ENCODE measurements around the gene INCENP.
A peak's percentile ranks its signal among the peaks of the same experiment; 100 is the strongest.

The INCENP gene

DNA sequence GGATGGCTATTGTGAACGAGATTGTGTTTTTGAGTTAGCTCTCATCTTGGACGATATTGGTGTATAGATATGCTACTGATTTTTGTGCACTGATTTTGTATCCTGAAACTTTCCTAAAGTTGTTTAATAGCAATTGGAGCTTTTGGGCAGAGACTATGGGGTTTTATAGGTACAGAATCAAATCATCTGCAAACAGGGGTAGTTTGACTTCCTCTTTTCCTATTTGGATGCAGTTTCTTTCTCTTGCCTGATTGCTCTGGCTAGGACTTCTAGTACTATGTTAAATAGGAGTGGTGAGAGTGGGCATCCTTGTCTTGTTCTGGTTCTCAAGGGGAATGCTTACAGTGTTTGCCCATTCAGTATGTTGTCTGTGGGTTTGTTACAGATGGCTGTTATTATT, 57.3 kb downstream of the INCENP start:
- no peaks in the 10 kb centered on the region; the same call in 1 of the 2 replicates for H3K27me3 ChIP-seq (replicated peaks; ENCODE audit: insufficient read depth, low read length)
- H3K9me2 ChIP-seq (replicated peaks; ENCODE audit: insufficient read depth, low read length): no peaks in the 10 kb centered on the region
- H3K4me1 ChIP-seq (ENCODE audit: low read length): peaks cover 11% of the 10 kb centered on the region; the same call in 1 of the 2 replicates
- H3K36me3 ChIP-seq (replicated peaks; ENCODE audit: insufficient read depth, low read length): no peaks in the 10 kb centered on the region
- no peaks in the 10 kb centered on the region for H4K20me1 ChIP-seq (ENCODE audit: insufficient read depth, low read length)
- H3K79me2 ChIP-seq (ENCODE audit: low read length): no peaks in the 10 kb centered on the region
- no peak overlapping the region for H2AFZ ChIP-seq (ENCODE audit: low read length)
- no peak overlapping the region for H3K4me3 ChIP-seq (ENCODE audit: low read length)
- no peak for TF ChIP-seq EZH2 (optimal IDR thresholded peaks at IDR 0.05; ENCODE audit: low read depth, low read length)
- TF ChIP-seq, protein P1, sequence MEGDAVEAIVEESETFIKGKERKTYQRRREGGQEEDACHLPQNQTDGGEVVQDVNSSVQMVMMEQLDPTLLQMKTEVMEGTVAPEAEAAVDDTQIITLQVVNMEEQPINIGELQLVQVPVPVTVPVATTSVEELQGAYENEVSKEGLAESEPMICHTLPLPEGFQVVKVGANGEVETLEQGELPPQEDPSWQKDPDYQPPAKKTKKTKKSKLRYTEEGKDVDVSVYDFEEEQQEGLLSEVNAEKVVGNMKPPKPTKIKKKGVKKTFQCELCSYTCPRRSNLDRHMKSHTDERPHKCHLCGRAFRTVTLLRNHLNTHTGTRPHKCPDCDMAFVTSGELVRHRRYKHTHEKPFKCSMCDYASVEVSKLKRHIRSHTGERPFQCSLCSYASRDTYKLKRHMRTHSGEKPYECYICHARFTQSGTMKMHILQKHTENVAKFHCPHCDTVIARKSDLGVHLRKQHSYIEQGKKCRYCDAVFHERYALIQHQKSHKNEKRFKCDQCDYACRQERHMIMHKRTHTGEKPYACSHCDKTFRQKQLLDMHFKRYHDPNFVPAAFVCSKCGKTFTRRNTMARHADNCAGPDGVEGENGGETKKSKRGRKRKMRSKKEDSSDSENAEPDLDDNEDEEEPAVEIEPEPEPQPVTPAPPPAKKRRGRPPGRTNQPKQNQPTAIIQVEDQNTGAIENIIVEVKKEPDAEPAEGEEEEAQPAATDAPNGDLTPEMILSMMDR (IDR thresholded peaks at IDR 0.05; ENCODE audit: low read length): no peak
- no peak for TF ChIP-seq EZH2phosphoT487 (IDR thresholded peaks at IDR 0.05; ENCODE audit: low read length)
- no peaks in the 10 kb centered on the region for H3F3A ChIP-seq (ENCODE audit: insufficient read depth, low read length)
- H3K4me2 ChIP-seq (ENCODE audit: low read depth, low read length): no peak overlapping the region
- H3K9me3 ChIP-seq (replicated peaks; ENCODE audit: insufficient read depth, low read length): no peaks in the 10 kb centered on the region
- H3K27ac ChIP-seq (ENCODE audit: low read length): no peak overlapping the region
- no peak overlapping the region for H3K9ac ChIP-seq (ENCODE audit: low read length)
- DNase-seq: no peak

DNA sequence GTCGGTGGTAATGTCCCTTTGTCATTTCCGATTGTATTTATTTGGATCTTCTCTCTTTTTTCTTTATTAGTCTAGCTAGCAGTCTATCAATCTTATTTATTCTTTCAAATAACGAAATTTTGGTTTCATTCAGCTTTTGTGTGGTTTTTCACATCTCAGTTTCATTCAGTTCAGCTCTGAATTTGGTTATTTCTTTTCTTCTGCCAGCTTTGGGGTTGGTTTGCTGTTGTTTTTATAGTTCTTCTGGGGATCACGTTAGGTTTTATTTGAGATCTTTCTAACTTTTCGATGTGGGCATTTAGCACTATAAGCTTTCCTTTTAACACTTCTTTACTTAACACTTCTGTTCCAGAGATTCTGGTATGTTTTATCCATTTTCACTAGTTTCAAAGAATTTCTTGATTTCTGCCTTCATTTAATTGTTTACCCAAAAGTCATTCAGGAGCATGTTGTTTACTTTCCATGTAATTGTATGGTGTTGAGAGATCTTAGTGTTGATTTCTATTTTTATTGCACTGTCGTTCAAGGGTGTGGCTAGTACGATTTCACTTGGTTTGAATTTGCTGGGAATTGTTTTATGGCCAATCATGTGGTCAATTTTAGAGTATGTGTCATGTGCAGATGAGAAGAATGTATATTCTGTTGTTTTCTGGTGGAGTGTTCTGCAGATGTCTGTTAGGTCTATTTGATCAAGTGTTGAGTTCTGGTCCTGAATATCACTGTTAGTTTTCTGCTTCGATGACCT, 58.5 kb downstream of the INCENP start:
- H3K4me1 ChIP-seq (ENCODE audit: low read length): peaks cover 11% of the 10 kb centered on the region; the same call in 1 of the 2 replicates
- H3K79me2 ChIP-seq (ENCODE audit: low read length): no peaks in the 10 kb centered on the region
- peak; percentile 15 for DNase-seq
- no peaks in the 10 kb centered on the region; the same call in 1 of the 2 replicates for H3K27me3 ChIP-seq (replicated peaks; ENCODE audit: insufficient read depth, low read length)
- H3K4me3 ChIP-seq (ENCODE audit: low read length): no peak overlapping the region
- H3F3A ChIP-seq (ENCODE audit: insufficient read depth, low read length): no peaks in the 10 kb centered on the region
- H2AFZ ChIP-seq (ENCODE audit: low read length): no peak overlapping the region
- H3K4me2 ChIP-seq (ENCODE audit: low read depth, low read length): peak overlapping the region; percentile 1; the same call in 1 of the 2 replicates
- no peak overlapping the region for H3K27ac ChIP-seq (ENCODE audit: low read length)
- H3K36me3 ChIP-seq (replicated peaks; ENCODE audit: insufficient read depth, low read length): no peaks in the 10 kb centered on the region
- H3K9me3 ChIP-seq (replicated peaks; ENCODE audit: insufficient read depth, low read length): no peaks in the 10 kb centered on the region
- H4K20me1 ChIP-seq (ENCODE audit: insufficient read depth, low read length): no peaks in the 10 kb centered on the region
- no peak overlapping the region for H3K9ac ChIP-seq (ENCODE audit: low read length)
- H3K9me2 ChIP-seq (replicated peaks; ENCODE audit: insufficient read depth, low read length): no peaks in the 10 kb centered on the region
- TF ChIP-seq EZH2phosphoT487 (IDR thresholded peaks at IDR 0.05; ENCODE audit: low read length) (no peak), EZH2 (optimal IDR thresholded peaks at IDR 0.05; ENCODE audit: low read depth, low read length) (no peak)
- TF ChIP-seq, protein P1 (IDR thresholded peaks at IDR 0.05; ENCODE audit: low read length): no peak

DNA sequence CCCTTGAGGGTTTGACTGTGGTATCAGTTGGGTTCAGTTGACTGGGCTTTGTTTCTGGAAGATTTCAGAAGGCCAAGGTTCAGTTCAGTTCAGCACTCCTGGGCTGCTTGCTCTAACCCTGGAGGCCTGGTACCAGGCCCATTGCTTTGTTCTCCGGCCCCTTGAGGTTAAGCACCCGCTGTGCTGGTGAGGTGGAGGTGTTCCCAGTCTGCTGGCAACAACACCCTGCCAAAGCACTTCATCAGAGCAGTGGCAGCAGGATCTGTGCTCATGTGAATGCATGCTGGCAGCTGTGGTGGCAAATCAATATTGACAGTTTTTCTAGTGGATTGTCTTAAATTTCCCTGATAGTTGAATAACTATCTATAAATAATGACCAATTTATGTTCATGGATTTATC, 62.4 kb downstream of the INCENP start:
- H3K27ac ChIP-seq (ENCODE audit: low read length): no peak overlapping the region
- no peaks in the 10 kb centered on the region for H3K9me2 ChIP-seq (replicated peaks; ENCODE audit: insufficient read depth, low read length)
- no peaks in the 10 kb centered on the region for H3K79me2 ChIP-seq (ENCODE audit: low read length)
- H3K4me3 ChIP-seq (ENCODE audit: low read length): no peak overlapping the region
- no peaks in the 10 kb centered on the region for H4K20me1 ChIP-seq (ENCODE audit: insufficient read depth, low read length)
- no peaks in the 10 kb centered on the region for H3K9me3 ChIP-seq (replicated peaks; ENCODE audit: insufficient read depth, low read length)
- DNase-seq: no peak
- no peak overlapping the region for H3K4me2 ChIP-seq (ENCODE audit: low read depth, low read length)
- TF ChIP-seq EZH2phosphoT487 (IDR thresholded peaks at IDR 0.05; ENCODE audit: low read length): no peak
- TF ChIP-seq, protein P1 (IDR thresholded peaks at IDR 0.05; ENCODE audit: low read length): no peak
- no peaks in the 10 kb centered on the region for H3F3A ChIP-seq (ENCODE audit: insufficient read depth, low read length)
- no peaks in the 10 kb centered on the region for H3K36me3 ChIP-seq (replicated peaks; ENCODE audit: insufficient read depth, low read length)
- H3K27me3 ChIP-seq (replicated peaks; ENCODE audit: insufficient read depth, low read length): peaks cover 9% of the 10 kb centered on the region
- no peak overlapping the region for H3K9ac ChIP-seq (ENCODE audit: low read length)
- H2AFZ ChIP-seq (ENCODE audit: low read length): no peak overlapping the region
- H3K4me1 ChIP-seq (ENCODE audit: low read length): peaks cover 11% of the 10 kb centered on the region; the same call in 1 of the 2 replicates
